Neural progenitor cell (in vitro differentiated cells): ENCODE results near the gene INPP4B. TPM values are rescaled to one million over a fixed set of nuclear protein-coding genes. Genes with fewer than 3 reads are reported as not detected.

Source experiments
- DNase-seq: peaks from one replicate; pipeline ENCODE4 v3.0.0-alpha.2; 2016; ENCODE audit warnings: low spot score
- H2AFZ ChIP-seq: fragments of 200-600 bp; sonication (generic); replicated peaks from 2 replicates; pipeline ENCODE4 v1.6.1; 2016; ENCODE audit warnings: antibody characterized with exemption
- H3F3A ChIP-seq: fragments of 200-600 bp; sonication (generic); 2 replicates; pipeline ENCODE4 v1.6.1; 2016; ENCODE audit warnings: antibody characterized with exemption, low read depth
- H3K27ac ChIP-seq: fragments of 200-600 bp; sonication (generic); 2 replicates; pipeline ENCODE4 v1.5.1; 2016; ENCODE audit warnings: mild to moderate bottlenecking
- H3K27me3 ChIP-seq: fragments of 200-600 bp; sonication (generic); 2 replicates; pipeline ENCODE4 v1.6.1; 2016; ENCODE audit warnings: mild to moderate bottlenecking, moderate library complexity
- H3K36me3 ChIP-seq: fragments of 200-600 bp; sonication (generic); 2 replicates; pipeline ENCODE4 v1.5.1; 2016
- H3K4me1 ChIP-seq: fragments of 200-600 bp; sonication (generic); 2 replicates; pipeline ENCODE4 v1.6.1; 2016; ENCODE audit warnings: mixed run types
- H3K4me2 ChIP-seq: fragments of 200-600 bp; sonication (generic); 2 replicates; pipeline ENCODE4 v1.6.1; 2016
- H3K4me3 ChIP-seq: fragments of 200-600 bp; sonication (generic); 2 replicates; pipeline ENCODE4 v1.5.1; 2016
- H3K79me2 ChIP-seq: fragments of 200-600 bp; sonication (generic); 2 replicates; pipeline ENCODE4 v1.6.1; 2016; ENCODE audit warnings: low read depth
- H3K9ac ChIP-seq: fragments of 200-600 bp; sonication (generic); 2 replicates; pipeline ENCODE4 v1.6.1; 2016
- H3K9me3 ChIP-seq: fragments of 200-600 bp; sonication (generic); 2 replicates; pipeline ENCODE4 v1.5.1; 2016; ENCODE audit warnings: low read depth
- H4K20me1 ChIP-seq: fragments of 200-600 bp; sonication (generic); 2 replicates; pipeline ENCODE4 v1.6.1; 2016; ENCODE audit warnings: low read depth
- H3K27ac Mint-ChIP-seq: 3 replicates; pipeline ENCODE4 v1.8.0; 2021; ENCODE audit warnings: mixed read lengths
- H3K27me3 Mint-ChIP-seq: 2 replicates; pipeline ENCODE4 v1.8.0; 2022; ENCODE audit warnings: low read depth, mild to moderate bottlenecking, inconsistent platforms, moderate library complexity, mixed read lengths; ENCODE audit not compliant: insufficient read depth
- H3K36me3 Mint-ChIP-seq: 3 replicates; pipeline ENCODE4 v1.8.0; 2021; ENCODE audit warnings: mixed read lengths
- H3K4me1 Mint-ChIP-seq: 3 replicates; pipeline ENCODE4 v1.8.0; 2021; ENCODE audit warnings: mixed read lengths
- H3K4me3 Mint-ChIP-seq: 3 replicates; pipeline ENCODE4 v1.8.0; 2021; ENCODE audit warnings: mild to moderate bottlenecking, moderate library complexity, mixed read lengths
- H3K9me3 Mint-ChIP-seq: 3 replicates; pipeline ENCODE4 v1.8.0; 2020; ENCODE audit warnings: mixed read lengths
- CTCF ChIP-seq: fragments of 200-600 bp; sonication (generic); IDR thresholded peaks from 2 replicates; pipeline ENCODE4 v1.5.1; 2017; ENCODE audit warnings: antibody characterized with exemption, mild to moderate bottlenecking
- EZH2 ChIP-seq: fragments of 200-600 bp; sonication (generic); IDR thresholded peaks from 2 replicates; pipeline ENCODE4 v1.6.1; 2017; ENCODE audit warnings: antibody characterized with exemption, mild to moderate bottlenecking, moderate library complexity
- EZH2phosphoT487 ChIP-seq: fragments of 200-600 bp; sonication (generic); IDR thresholded peaks from 2 replicates; pipeline ENCODE4 v1.6.1; 2017; ENCODE audit warnings: antibody characterized with exemption
- total RNA-seq: library from RNA; depleted of rRNA; stranded (reverse); fragments of >200 nt; gene quantifications from 2 replicates; pipeline ENCODE4 v1.2.3, GENCODE V29; 2015; ENCODE audit warnings: low replicate concordance

INPP4B gene
- total RNA-seq, 1 donor from 2014 or later = 1.3 TPM

GRCh38 chr4:142414366-142414990, 431.6 kb downstream of the INPP4B start:
- peaks cover 14% of the 10 kb centered on the region for H3K4me1 Mint-ChIP-seq
- no peaks in the 10 kb centered on the region for H3K36me3 Mint-ChIP-seq
- TF ChIP-seq CTCF (no peak), EZH2 (no peak), EZH2phosphoT487 (no peak)
- no peak overlapping the region for H3K4me3 Mint-ChIP-seq
- Histone ChIP-seq H3K9me3 (no peaks in the 10 kb centered on the region), H3K4me2 (no peak overlapping the region), H3K36me3 (no peaks in the 10 kb centered on the region), H3K4me1 (peaks cover 7% of the 10 kb centered on the region), H3K9ac (no peak overlapping the region), H3F3A (no peaks in the 10 kb centered on the region), H4K20me1 (no peaks in the 10 kb centered on the region), H2AFZ (no peak overlapping the region), H3K4me3 (no peak overlapping the region), H3K27ac (no peak overlapping the region), H3K27me3 (no peaks in the 10 kb centered on the region), H3K79me2 (no peaks in the 10 kb centered on the region)
- H3K9me3 Mint-ChIP-seq = no peaks in the 10 kb centered on the region
- no peak overlapping the region for H3K27ac Mint-ChIP-seq
- DNase-seq = no peak
- H3K27me3 Mint-ChIP-seq = no peaks in the 10 kb centered on the region

- H3K27ac ChIP-seq = no peak overlapping the region
- Mint-ChIP-seq H3K4me3 (no peak overlapping the region), H3K9me3 (no peaks in the 10 kb centered on the region), H3K27ac (no peak overlapping the region), H3K27me3 (no peaks in the 10 kb centered on the region), H3K4me1 (peaks cover 17% of the 10 kb centered on the region), H3K36me3 (no peaks in the 10 kb centered on the region)
- H3K79me2 ChIP-seq = no peaks in the 10 kb centered on the region
- H3K36me3 ChIP-seq = no peaks in the 10 kb centered on the region
- no peaks in the 10 kb centered on the region for H3K9me3 ChIP-seq
- no peak overlapping the region for H3K9ac ChIP-seq
- no peak overlapping the region for H3K4me2 ChIP-seq
- H2AFZ ChIP-seq = no peak overlapping the region
- H3K4me1 ChIP-seq = peaks cover 3% of the 10 kb centered on the region
- TF ChIP-seq EZH2 = no peak
- TF ChIP-seq EZH2phosphoT487 = no peak
- no peak for TF ChIP-seq CTCF
- DNase-seq = no peak
- H3K27me3 ChIP-seq = no peaks in the 10 kb centered on the region
- no peaks in the 10 kb centered on the region for H4K20me1 ChIP-seq
- no peak overlapping the region for H3K4me3 ChIP-seq
- no peaks in the 10 kb centered on the region for H3F3A ChIP-seq
Observed at GRCh38 chr4:142413485-142413884, 432.6 kb downstream of the INPP4B start.

- Histone ChIP-seq H3K9ac (no peak overlapping the region), H3K27ac (no peak overlapping the region), H4K20me1 (no peaks in the 10 kb centered on the region), H3K36me3 (no peaks in the 10 kb centered on the region), H3K27me3 (no peaks in the 10 kb centered on the region), H3K79me2 (no peaks in the 10 kb centered on the region), H3F3A (no peaks in the 10 kb centered on the region), H2AFZ (no peak overlapping the region), H3K9me3 (no peaks in the 10 kb centered on the region), H3K4me2 (no peak overlapping the region), H3K4me3 (no peak overlapping the region), H3K4me1 (peaks cover 3% of the 10 kb centered on the region)
- no peak overlapping the region for H3K27ac Mint-ChIP-seq
- H3K27me3 Mint-ChIP-seq = no peaks in the 10 kb centered on the region
- no peak overlapping the region for H3K4me3 Mint-ChIP-seq
- no peak for DNase-seq
- TF ChIP-seq EZH2phosphoT487 (no peak), CTCF (no peak), EZH2 (no peak)
- H3K36me3 Mint-ChIP-seq = no peaks in the 10 kb centered on the region
- H3K4me1 Mint-ChIP-seq = peaks cover 23% of the 10 kb centered on the region
- H3K9me3 Mint-ChIP-seq = no peaks in the 10 kb centered on the region
Observed at GRCh38 chr4:142411993-142412392, 434.1 kb downstream of the INPP4B start.
